ENCODE results near the gene GPN2.
"Not testable (repeated sequence)": the region's sequence is repeated elsewhere in the genome, so short reads cannot be mapped to it uniquely, and the experiment has no call there.

DNA sequence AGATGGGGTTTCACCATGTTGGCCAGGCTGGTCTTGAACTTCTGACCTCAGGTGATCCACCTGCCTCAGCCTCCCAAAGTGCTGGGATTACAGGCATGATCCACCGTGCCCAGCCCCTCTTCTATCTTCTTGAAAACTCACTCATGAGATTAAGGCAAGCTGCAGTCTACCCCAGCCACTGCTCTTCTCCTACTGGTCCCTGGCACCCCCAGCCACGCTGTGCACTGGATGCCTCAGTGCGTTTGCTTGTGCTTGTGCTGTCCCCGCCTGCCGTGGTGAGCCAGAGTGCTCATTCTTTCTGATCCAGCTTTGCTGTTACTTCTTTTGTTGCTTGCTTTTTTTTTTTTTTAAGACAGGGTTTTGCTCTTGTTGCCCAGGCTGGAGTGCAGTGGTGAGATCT lies 52.4 kb downstream of the GPN2 start:
- TF ChIP-seq, protein P1, sequence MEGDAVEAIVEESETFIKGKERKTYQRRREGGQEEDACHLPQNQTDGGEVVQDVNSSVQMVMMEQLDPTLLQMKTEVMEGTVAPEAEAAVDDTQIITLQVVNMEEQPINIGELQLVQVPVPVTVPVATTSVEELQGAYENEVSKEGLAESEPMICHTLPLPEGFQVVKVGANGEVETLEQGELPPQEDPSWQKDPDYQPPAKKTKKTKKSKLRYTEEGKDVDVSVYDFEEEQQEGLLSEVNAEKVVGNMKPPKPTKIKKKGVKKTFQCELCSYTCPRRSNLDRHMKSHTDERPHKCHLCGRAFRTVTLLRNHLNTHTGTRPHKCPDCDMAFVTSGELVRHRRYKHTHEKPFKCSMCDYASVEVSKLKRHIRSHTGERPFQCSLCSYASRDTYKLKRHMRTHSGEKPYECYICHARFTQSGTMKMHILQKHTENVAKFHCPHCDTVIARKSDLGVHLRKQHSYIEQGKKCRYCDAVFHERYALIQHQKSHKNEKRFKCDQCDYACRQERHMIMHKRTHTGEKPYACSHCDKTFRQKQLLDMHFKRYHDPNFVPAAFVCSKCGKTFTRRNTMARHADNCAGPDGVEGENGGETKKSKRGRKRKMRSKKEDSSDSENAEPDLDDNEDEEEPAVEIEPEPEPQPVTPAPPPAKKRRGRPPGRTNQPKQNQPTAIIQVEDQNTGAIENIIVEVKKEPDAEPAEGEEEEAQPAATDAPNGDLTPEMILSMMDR (IDR thresholded peaks at IDR 0.05), result not testable (repeated sequence)
- TF ChIP-seq EZH2phosphoT487 (IDR thresholded peaks at IDR 0.05), result not testable (repeated sequence)

Measured in neural progenitor cell (in vitro differentiated cells).